Measurements from ENCODE around the gene BCS1L.

- TF ChIP-seq EZH2 (IDR thresholded peaks at IDR 0.05; ENCODE audit: insufficient read depth, poor library complexity, severe bottlenecking) (no peak), EZH2phosphoT487 (IDR thresholded peaks at IDR 0.05; ENCODE audit: insufficient read depth, low read depth) (no peak)
Observed at GRCh38 chr2:218622606-218623365, 36.7 kb upstream of the BCS1L start.
